Neural crest cell (in vitro differentiated cells): ENCODE results near the gene PSTPIP1. TPM values are rescaled to one million over a fixed set of nuclear protein-coding genes. Genes with fewer than 3 reads are reported as not detected.

Experiments
- DNase-seq: peaks from one replicate; pipeline ENCODE4 v3.0.0; 2021; ENCODE audit warnings: low read depth, mixed read lengths, low spot score
- H3K27ac Mint-ChIP-seq: one replicate; pipeline ENCODE4 v1.8.0; 2021; ENCODE audit warnings: mild to moderate bottlenecking, mixed read lengths; ENCODE audit not compliant: unreplicated experiment
- H3K27me3 Mint-ChIP-seq: 2 replicates; pipeline ENCODE4 v1.8.0; 2021; ENCODE audit warnings: low read depth, mild to moderate bottlenecking, mixed read lengths
- H3K36me3 Mint-ChIP-seq: 2 replicates; pipeline ENCODE4 v1.8.0; 2021; ENCODE audit warnings: low read depth, mild to moderate bottlenecking, mixed read lengths
- H3K4me1 Mint-ChIP-seq: 2 replicates; pipeline ENCODE4 v1.8.0; 2021; ENCODE audit warnings: mixed read lengths
- H3K4me3 Mint-ChIP-seq: one replicate; pipeline ENCODE4 v1.8.0; 2021; ENCODE audit warnings: mild to moderate bottlenecking, mixed read lengths
- H3K9me3 Mint-ChIP-seq: 2 replicates; pipeline ENCODE4 v1.8.0; 2021; ENCODE audit warnings: mixed read lengths
- total RNA-seq: library from RNA; stranded (reverse); gene quantifications from 2 replicates; pipeline ENCODE4 v1.2.1, GENCODE V29; 2021
- TF ChIP-seq, protein P1 (sequence below): fragments of 200-600 bp; sonication (generic); conservative IDR thresholded peaks from 2 replicates; pipeline ENCODE4 v1.5.0; 2021; ENCODE audit warnings: antibody characterized with exemption, mild to moderate bottlenecking

The PSTPIP1 gene
- total RNA-seq, 1 donor from 2014 or later, result 0.84 TPM

DNA sequence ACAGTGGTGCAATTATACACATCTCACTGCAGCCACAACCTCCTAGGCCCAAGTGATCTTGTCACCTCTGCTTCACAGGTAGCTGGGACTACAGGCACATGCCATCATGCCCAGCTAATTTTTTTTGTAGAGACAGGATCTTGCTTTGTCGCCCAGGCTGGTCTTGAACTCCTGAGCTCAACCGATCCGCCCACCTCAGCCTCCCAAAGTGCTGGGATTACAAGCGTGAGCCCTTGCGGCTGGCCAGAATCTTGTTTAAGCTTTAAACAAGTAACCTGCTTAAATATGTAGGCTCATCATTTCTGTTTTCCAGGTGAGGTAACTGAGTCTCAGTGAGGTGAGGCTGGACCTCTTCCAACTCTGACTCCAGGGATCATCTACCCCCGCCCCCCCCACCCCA is 7.7 kb upstream of the PSTPIP1 start:
- TF ChIP-seq, protein P1, sequence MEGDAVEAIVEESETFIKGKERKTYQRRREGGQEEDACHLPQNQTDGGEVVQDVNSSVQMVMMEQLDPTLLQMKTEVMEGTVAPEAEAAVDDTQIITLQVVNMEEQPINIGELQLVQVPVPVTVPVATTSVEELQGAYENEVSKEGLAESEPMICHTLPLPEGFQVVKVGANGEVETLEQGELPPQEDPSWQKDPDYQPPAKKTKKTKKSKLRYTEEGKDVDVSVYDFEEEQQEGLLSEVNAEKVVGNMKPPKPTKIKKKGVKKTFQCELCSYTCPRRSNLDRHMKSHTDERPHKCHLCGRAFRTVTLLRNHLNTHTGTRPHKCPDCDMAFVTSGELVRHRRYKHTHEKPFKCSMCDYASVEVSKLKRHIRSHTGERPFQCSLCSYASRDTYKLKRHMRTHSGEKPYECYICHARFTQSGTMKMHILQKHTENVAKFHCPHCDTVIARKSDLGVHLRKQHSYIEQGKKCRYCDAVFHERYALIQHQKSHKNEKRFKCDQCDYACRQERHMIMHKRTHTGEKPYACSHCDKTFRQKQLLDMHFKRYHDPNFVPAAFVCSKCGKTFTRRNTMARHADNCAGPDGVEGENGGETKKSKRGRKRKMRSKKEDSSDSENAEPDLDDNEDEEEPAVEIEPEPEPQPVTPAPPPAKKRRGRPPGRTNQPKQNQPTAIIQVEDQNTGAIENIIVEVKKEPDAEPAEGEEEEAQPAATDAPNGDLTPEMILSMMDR, result no peak
- H3K36me3 Mint-ChIP-seq, result no peaks in the 10 kb centered on the region
- H3K4me1 Mint-ChIP-seq, result peaks cover 15% of the 10 kb centered on the region
- DNase-seq, result no peak
- no peaks in the 10 kb centered on the region for H3K9me3 Mint-ChIP-seq
- no peak overlapping the region for H3K27ac Mint-ChIP-seq
- H3K27me3 Mint-ChIP-seq, result no peaks in the 10 kb centered on the region
- H3K4me3 Mint-ChIP-seq, result no peak overlapping the region

GRCh38 chr15:76987896-76988860 is 6.7 kb upstream of the PSTPIP1 start:
- Mint-ChIP-seq H3K9me3 (no peaks in the 10 kb centered on the region), H3K4me1 (peaks cover 15% of the 10 kb centered on the region), H3K4me3 (no peak overlapping the region), H3K27ac (no peak overlapping the region), H3K36me3 (no peaks in the 10 kb centered on the region), H3K27me3 (no peaks in the 10 kb centered on the region)
- TF ChIP-seq, protein P1, result no peak
- DNase-seq, result no peak

GRCh38 chr15:76988867-76989780 is 5.8 kb upstream of the PSTPIP1 start:
- peaks cover 15% of the 10 kb centered on the region for H3K4me1 Mint-ChIP-seq
- no peaks in the 10 kb centered on the region for H3K9me3 Mint-ChIP-seq
- no peaks in the 10 kb centered on the region for H3K36me3 Mint-ChIP-seq
- no peak overlapping the region for H3K4me3 Mint-ChIP-seq
- DNase-seq, result no peak
- no peaks in the 10 kb centered on the region for H3K27me3 Mint-ChIP-seq
- TF ChIP-seq, protein P1, result no peak
- no peak overlapping the region for H3K27ac Mint-ChIP-seq

- no peak for DNase-seq
- Mint-ChIP-seq H3K4me3 (no peak overlapping the region), H3K27ac (no peak overlapping the region), H3K36me3 (no peaks in the 10 kb centered on the region), H3K27me3 (no peaks in the 10 kb centered on the region), H3K9me3 (no peaks in the 10 kb centered on the region), H3K4me1 (peaks cover 15% of the 10 kb centered on the region)
- TF ChIP-seq, protein P1, result no peak
Measured at GRCh38 chr15:76991048-76991447, 3.9 kb upstream of the PSTPIP1 start.
